ENCODE results near the gene LXN. TPM values are rescaled to one million over a fixed set of nuclear protein-coding genes. Genes with fewer than 3 reads are reported as not detected.
"Not testable (repeated sequence)": the region's sequence is repeated elsewhere in the genome, so short reads cannot be mapped to it uniquely, and the experiment has no call there.

Gene LXN
- total RNA-seq, 3 donors from 2014 or later (not counting 1 experiment from before 2014, with no cell fraction given), result 2.2 to 3.9 (median 3.5) TPM

DNA sequence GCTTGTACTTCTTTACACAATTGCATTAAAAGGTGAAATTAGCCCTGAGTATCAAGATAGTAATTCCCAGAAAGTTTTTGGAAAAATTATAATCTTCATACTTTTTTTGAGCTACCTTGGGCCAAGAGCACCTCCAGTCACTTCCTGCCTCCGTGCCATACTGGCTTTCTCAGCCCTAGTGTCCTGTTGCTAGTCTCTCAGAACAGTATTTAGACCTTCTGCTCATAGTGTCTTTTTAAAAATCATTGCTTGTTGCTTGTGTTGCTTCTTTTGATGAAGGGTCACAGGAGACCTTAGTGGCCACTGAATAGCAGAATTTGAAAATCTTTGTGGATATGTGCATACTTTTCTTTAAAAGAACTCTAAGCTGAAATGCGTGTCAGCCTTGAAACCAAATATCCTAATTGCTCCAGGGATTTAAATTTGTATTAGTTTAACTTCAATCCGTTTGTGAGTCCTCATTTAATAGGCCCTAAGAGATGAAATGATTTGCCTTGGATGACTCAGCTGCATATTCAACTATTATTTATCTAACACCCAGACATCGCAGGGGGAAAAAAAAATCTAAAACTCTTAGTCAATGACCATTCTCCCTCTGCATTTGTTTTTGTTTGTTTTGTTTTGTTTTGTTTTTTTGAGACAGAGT is 29.1 kb upstream of the LXN start:
- no peak overlapping the region for H3K27ac Mint-ChIP-seq

DNA sequence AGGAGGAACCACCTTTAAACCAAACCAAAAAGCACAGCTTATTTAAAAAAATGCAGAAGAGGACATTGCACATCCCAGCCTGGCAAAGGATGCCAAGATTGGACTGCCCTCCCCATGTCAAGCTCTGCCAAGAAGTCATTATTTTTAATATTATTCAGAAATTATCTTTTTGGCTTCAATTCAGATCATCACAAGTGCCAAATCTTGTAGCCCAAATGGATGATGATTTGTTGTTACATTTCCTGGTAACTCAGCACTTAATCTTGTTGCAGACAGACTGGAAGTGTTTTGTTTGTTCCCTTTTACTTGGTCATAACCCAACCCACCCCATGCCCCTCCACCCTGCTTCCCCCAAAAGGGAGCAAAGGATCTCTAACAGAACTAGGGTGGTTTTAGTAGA is 28.1 kb upstream of the LXN start:
- Mint-ChIP-seq H3K36me3 (no peaks in the 10 kb centered on the region), H3K9me3 (no peaks in the 10 kb centered on the region), H3K4me1 (peaks cover 6 to 18% of the 10 kb centered on the region in 2 donors), H3K4me3 (no peak overlapping the region), H3K27ac (no peak overlapping the region), H3K27me3 (ENCODE audit: low read depth in 2 of 2) (no peaks in the 10 kb centered on the region)
- no peaks in the 10 kb centered on the region for H3K4me1 ChIP-seq (ENCODE audit: control insufficient read depth, insufficient read depth, low read length)
- intact Hi-C loops (cut with micrococcal nuclease), result no loop called here
- H3K36me3 ChIP-seq (ENCODE audit: control insufficient read depth, insufficient read depth, low read length), result peaks cover 11% of the 10 kb centered on the region
- no peaks in the 10 kb centered on the region for H3K9me3 ChIP-seq (ENCODE audit: control insufficient read depth, insufficient read depth, low read length)
- no peaks in the 10 kb centered on the region for H3K27me3 ChIP-seq (ENCODE audit: control insufficient read depth, insufficient read depth, low read length)
- no peak for DNase-seq
- TF ChIP-seq, protein P1, sequence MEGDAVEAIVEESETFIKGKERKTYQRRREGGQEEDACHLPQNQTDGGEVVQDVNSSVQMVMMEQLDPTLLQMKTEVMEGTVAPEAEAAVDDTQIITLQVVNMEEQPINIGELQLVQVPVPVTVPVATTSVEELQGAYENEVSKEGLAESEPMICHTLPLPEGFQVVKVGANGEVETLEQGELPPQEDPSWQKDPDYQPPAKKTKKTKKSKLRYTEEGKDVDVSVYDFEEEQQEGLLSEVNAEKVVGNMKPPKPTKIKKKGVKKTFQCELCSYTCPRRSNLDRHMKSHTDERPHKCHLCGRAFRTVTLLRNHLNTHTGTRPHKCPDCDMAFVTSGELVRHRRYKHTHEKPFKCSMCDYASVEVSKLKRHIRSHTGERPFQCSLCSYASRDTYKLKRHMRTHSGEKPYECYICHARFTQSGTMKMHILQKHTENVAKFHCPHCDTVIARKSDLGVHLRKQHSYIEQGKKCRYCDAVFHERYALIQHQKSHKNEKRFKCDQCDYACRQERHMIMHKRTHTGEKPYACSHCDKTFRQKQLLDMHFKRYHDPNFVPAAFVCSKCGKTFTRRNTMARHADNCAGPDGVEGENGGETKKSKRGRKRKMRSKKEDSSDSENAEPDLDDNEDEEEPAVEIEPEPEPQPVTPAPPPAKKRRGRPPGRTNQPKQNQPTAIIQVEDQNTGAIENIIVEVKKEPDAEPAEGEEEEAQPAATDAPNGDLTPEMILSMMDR (IDR thresholded peaks at IDR 0.05), result no peak
- H3K4me3 ChIP-seq (ENCODE audit: low read length), result no peak overlapping the region
- no peak overlapping the region for H3K27ac ChIP-seq (ENCODE audit: low read length)
- ATAC-seq, result no peak

More for the DNA sequence above, 29.1 kb upstream of the LXN start:
- Histone ChIP-seq H3K9me3 (ENCODE audit: control insufficient read depth, insufficient read depth, low read length) (no peaks in the 10 kb centered on the region), H3K27ac (ENCODE audit: low read length) (no peak overlapping the region), H3K27me3 (ENCODE audit: control insufficient read depth, insufficient read depth, low read length) (no peaks in the 10 kb centered on the region), H3K4me3 (ENCODE audit: low read length) (no peak overlapping the region), H3K4me1 (ENCODE audit: control insufficient read depth, insufficient read depth, low read length) (no peaks in the 10 kb centered on the region), H3K36me3 (ENCODE audit: control insufficient read depth, insufficient read depth, low read length) (peaks cover 12% of the 10 kb centered on the region)
- Mint-ChIP-seq H3K4me1 (peaks cover 6 to 18% of the 10 kb centered on the region in 2 donors), H3K27me3 (ENCODE audit: low read depth in 2 of 2) (no peaks in the 10 kb centered on the region), H3K9me3 (no peaks in the 10 kb centered on the region), H3K36me3 (no peaks in the 10 kb centered on the region), H3K4me3 (no peak overlapping the region)
- ATAC-seq (no peak), DNase-seq (no peak)
- intact Hi-C loops (cut with micrococcal nuclease), result no loop called here
- WGBS (ENCODE audit: insufficient coverage), result 96% methylated on average over 3 of the region's 4 CpGs
- TF ChIP-seq, protein P1 (IDR thresholded peaks at IDR 0.05), result no peak

DNA sequence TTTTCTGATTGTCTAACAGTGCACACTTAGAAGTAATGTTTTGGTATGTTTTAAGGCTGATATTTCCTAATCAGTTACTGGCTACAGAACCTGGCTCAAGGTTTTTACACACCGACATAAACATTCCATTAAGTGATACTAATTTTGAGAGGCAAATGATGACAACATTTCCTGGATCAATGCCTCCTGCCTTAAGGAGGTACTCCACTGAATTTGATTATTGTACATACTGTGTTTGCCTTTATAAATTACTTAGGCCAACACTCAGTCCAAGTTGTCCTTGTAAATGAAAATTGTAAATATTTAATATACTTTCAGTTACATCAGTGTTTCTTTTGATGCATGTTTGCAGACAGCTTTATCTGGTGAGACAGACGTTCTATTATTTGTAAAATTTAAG is 24.2 kb upstream of the LXN start:
- peaks cover 0 to 2% of the 10 kb centered on the region in 2 donors for H3K9me3 Mint-ChIP-seq
- H3K4me1 ChIP-seq (ENCODE audit: control insufficient read depth, insufficient read depth, low read length), result no peaks in the 10 kb centered on the region
- DNase-seq, result no peak
- no peaks in the 10 kb centered on the region for H3K4me1 Mint-ChIP-seq
- no peak overlapping the region for H3K4me3 Mint-ChIP-seq
- H3K27me3 Mint-ChIP-seq (ENCODE audit: low read depth in 2 of 2), result no peaks in the 10 kb centered on the region
- no peak overlapping the region for H3K27ac ChIP-seq (ENCODE audit: low read length)
- ATAC-seq, result no peak
- peaks cover 9% of the 10 kb centered on the region for H3K36me3 Mint-ChIP-seq
- H3K9me3 ChIP-seq (ENCODE audit: control insufficient read depth, insufficient read depth, low read length), result no peaks in the 10 kb centered on the region
- intact Hi-C loops (cut with micrococcal nuclease), result no loop called here
- H3K27ac Mint-ChIP-seq, result no peak overlapping the region
- TF ChIP-seq, protein P1 (IDR thresholded peaks at IDR 0.05), result no peak
- H3K4me3 ChIP-seq (ENCODE audit: low read length), result no peak overlapping the region
- no peaks in the 10 kb centered on the region for H3K27me3 ChIP-seq (ENCODE audit: control insufficient read depth, insufficient read depth, low read length)
- 89% methylated on average over 1 of the region's 2 CpGs for WGBS (ENCODE audit: insufficient coverage)
- peaks cover 17% of the 10 kb centered on the region for H3K36me3 ChIP-seq (ENCODE audit: control insufficient read depth, insufficient read depth, low read length)

DNA sequence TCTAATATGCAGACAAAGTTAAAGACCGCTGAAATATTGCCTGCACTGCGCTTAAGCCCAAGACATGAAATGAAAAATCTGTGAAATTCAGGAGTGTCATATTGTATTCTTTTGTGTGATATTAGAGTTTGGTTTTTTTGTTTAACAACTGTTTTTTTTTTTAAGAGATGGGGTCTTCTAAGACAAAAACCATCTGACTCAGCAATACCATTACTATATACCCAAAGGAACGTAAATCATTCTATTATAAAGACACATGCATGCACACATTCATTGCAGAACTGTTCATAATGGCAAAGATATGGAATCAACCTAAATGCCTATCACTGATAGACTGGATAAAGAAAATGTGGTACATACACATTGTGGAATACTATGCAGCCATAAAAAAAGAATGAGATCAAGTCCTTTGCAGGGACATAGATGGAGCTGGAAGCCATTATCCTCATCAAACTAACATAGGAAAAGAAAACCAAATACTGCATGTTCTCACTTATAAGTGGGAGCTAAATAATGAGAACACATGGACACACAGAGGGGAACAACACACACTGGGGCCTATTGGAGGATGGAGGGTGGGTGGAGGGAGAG is 21.5 kb upstream of the LXN start:
- ATAC-seq; H3K27ac ChIP-seq (ENCODE audit: low read length); H3K4me3 Mint-ChIP-seq; DNase-seq; intact Hi-C loops (cut with micrococcal nuclease); H3K9me3 Mint-ChIP-seq; H3K36me3 Mint-ChIP-seq; H3K4me1 ChIP-seq (ENCODE audit: control insufficient read depth, insufficient read depth, low read length); H3K27me3 ChIP-seq (ENCODE audit: control insufficient read depth, insufficient read depth, low read length); H3K4me1 Mint-ChIP-seq; H3K4me3 ChIP-seq (ENCODE audit: low read length); H3K27ac Mint-ChIP-seq; H3K9me3 ChIP-seq (ENCODE audit: control insufficient read depth, insufficient read depth, low read length); H3K27me3 Mint-ChIP-seq (ENCODE audit: low read depth in 2 of 2): not testable (repeated sequence)
- WGBS (ENCODE audit: insufficient coverage), result 81% methylated on average over 2 of the region's 3 CpGs
- H3K36me3 ChIP-seq (ENCODE audit: control insufficient read depth, insufficient read depth, low read length), result peaks cover 24% of the 10 kb centered on the region
